Neutrophil (primary cell): ENCODE data around the gene CLSTN2.

Experiments
- H3K27ac ChIP-seq: fragments of 200-600 bp; sonication (generic); 2 replicates; pipeline ENCODE4 v1.5.1; 2016; ENCODE audit warnings: mild to moderate bottlenecking, moderate library complexity
- H3K27me3 ChIP-seq: fragments of 200-600 bp; sonication (generic); 2 replicates; pipeline ENCODE4 v1.6.0; 2016; ENCODE audit warnings: mild to moderate bottlenecking
- H3K36me3 ChIP-seq: fragments of 200-600 bp; sonication (generic); 2 replicates; pipeline ENCODE4 v1.5.1; 2017
- H3K4me1 ChIP-seq, 2 experiments: fragments of 200-600 bp in 1 of 2; sonication (generic) in 1 of 2; 1 replicate in 1 of 2; 2 replicates in 1 of 2; pipeline versions ENCODE4 v1.5.1 to v1.6.1; 2013 to 2016; ENCODE audit warnings: low read depth in 1 of 2, low read length in 1 of 2, mild to moderate bottlenecking in 1 of 2, moderate library complexity in 1 of 2; ENCODE audit not compliant: control insufficient read depth in 1 of 2, insufficient read depth in 1 of 2
- H3K4me3 ChIP-seq, 2 experiments: fragments of 200-600 bp in 1 of 2; sonication (generic) in 1 of 2; 1 replicate in 1 of 2; 2 replicates in 1 of 2; pipeline ENCODE4 v1.5.1; 2013 to 2016; ENCODE audit warnings: low read depth in 1 of 2, low read length in 1 of 2, mild to moderate bottlenecking in 1 of 2, moderate library complexity in 1 of 2
- H3K9me3 ChIP-seq: fragments of 200-600 bp; sonication (generic); 2 replicates; pipeline ENCODE4 v1.5.1; 2016
- TF ChIP-seq, protein P1 (sequence below): fragments of 200-600 bp; sonication (generic); IDR thresholded peaks from 2 replicates; pipeline ENCODE4 v1.5.1; 2016; ENCODE audit warnings: antibody characterized with exemption

The CLSTN2 gene

DNA sequence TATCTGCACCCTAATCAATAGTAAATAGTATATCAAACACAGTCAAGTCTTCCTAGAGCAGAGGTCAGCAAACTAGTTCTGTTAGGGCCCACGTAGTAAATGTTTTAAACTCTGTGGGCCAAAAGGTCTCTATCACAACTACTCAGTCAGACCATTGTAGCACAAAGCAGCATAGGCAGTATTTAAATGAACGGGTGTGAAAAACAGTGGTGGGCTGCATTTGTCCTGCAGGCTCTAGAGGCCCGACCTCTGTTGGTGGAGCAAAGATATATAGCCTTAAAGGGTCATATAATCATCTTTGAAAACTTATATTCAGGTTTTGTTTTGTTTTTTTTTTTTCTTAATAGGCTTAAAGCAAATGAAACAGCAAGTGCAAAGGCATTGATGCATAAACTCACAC is 416.5 kb downstream of the CLSTN2 start:
- TF ChIP-seq, protein P1, sequence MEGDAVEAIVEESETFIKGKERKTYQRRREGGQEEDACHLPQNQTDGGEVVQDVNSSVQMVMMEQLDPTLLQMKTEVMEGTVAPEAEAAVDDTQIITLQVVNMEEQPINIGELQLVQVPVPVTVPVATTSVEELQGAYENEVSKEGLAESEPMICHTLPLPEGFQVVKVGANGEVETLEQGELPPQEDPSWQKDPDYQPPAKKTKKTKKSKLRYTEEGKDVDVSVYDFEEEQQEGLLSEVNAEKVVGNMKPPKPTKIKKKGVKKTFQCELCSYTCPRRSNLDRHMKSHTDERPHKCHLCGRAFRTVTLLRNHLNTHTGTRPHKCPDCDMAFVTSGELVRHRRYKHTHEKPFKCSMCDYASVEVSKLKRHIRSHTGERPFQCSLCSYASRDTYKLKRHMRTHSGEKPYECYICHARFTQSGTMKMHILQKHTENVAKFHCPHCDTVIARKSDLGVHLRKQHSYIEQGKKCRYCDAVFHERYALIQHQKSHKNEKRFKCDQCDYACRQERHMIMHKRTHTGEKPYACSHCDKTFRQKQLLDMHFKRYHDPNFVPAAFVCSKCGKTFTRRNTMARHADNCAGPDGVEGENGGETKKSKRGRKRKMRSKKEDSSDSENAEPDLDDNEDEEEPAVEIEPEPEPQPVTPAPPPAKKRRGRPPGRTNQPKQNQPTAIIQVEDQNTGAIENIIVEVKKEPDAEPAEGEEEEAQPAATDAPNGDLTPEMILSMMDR: no peak
- Histone ChIP-seq H3K4me1 (no peaks in the 10 kb centered on the region), H3K4me3 (no peak overlapping the region), H3K9me3 (no peaks in the 10 kb centered on the region), H3K36me3 (no peaks in the 10 kb centered on the region), H3K27ac (no peak overlapping the region), H3K27me3 (no peaks in the 10 kb centered on the region)

DNA sequence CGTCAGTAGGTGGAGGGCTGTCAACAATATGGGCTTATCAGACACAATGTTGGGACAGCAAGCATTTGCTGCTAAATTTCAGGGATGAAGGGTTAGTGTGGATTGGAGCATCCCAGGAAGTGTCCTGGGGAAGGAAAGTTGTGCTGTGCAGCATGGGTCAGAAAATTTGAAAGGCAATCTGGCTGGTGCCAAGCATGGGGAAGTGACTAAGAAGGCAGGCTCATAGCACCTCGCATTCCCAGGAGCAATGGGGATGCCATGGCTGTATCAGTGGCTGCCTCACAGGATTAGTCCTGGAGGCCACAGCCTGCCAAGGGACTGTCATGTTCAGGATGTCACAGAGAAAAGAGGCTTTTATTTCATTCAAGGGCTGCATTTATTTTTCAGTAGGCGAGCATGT is 420.5 kb downstream of the CLSTN2 start:
- no peaks in the 10 kb centered on the region for H3K36me3 ChIP-seq
- H3K27me3 ChIP-seq: no peaks in the 10 kb centered on the region
- no peaks in the 10 kb centered on the region for H3K4me1 ChIP-seq
- no peak overlapping the region for H3K27ac ChIP-seq
- H3K9me3 ChIP-seq: no peaks in the 10 kb centered on the region
- TF ChIP-seq, protein P1: no peak
- no peak overlapping the region for H3K4me3 ChIP-seq

DNA sequence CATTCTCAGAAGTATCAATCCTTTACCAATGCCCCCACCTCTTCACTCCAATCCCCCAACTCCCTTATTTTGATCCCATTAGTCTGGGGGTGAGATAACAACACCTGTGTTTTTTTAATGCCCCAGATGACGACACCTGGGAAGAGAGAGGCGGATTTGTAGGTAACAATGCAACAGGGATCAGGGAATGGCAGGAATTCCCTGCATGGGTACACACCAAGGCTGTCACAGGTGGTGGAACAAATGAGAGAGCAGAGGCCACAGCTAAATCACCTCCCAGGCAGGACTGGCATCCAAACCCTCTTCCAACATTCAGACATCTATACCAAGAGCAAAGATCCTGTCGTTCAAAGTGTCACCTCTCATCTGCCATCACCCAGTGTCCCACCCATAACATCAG is 423.7 kb downstream of the CLSTN2 start:
- TF ChIP-seq, protein P1: no peak
- Histone ChIP-seq H3K4me3 (no peak overlapping the region), H3K9me3 (no peaks in the 10 kb centered on the region), H3K36me3 (no peaks in the 10 kb centered on the region), H3K27ac (no peak overlapping the region), H3K27me3 (no peaks in the 10 kb centered on the region), H3K4me1 (no peaks in the 10 kb centered on the region)

DNA sequence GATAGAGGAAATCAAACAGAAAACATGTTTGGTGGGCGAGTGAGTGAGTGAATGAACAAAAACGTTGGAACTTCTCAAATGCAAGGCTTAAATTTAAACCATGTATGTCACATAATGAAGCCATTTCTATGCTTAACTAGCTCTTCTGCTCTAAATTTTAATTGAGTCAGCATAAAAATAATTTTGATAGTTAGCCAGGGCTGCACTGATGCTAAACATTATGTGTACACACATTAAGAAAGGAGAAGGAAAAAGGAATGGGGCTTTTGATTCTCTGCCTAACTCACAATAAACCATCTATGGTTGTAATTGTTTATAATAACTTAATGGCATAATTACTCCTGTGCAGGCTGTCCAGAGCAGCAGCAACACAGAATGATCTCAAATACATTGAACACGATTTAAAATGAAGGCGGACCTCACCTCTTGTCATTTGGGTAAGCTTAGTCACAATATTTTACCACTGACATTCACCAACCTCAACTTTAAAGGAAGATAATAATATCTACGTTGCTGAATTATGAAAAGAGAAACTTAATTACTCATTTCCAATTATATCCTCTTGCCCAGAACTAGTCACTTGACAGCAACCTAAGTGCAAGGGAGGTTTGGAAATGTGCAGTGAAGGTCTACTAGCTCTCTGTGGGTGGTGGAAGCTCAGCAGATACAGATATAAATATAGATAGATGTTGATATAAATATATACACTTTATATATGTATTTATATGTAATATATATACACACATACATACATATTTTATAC is 424.4 kb downstream of the CLSTN2 start:
- Histone ChIP-seq H3K4me1 (no peaks in the 10 kb centered on the region), H3K27me3 (no peaks in the 10 kb centered on the region), H3K9me3 (no peaks in the 10 kb centered on the region), H3K36me3 (no peaks in the 10 kb centered on the region), H3K27ac (no peak overlapping the region), H3K4me3 (no peak overlapping the region)
- TF ChIP-seq, protein P1: no peak

DNA sequence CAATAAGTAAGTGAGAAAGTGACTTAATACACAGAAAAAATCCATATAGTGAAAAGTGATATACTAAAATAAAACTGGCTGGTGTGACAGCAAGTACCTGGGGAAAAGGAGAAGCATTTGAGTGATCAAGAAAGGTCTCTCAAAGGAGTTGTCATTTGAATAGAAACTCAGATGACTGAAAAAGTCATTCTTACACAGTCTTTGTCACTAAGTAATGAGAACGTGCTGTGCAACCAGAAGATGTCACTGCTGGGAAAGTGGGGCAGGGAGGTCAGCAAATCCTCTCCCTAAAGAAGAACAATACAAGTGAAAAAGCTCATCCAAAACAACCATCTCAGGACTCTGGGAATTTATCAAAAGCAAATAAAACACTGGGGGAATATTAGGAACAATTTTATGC is 425.3 kb downstream of the CLSTN2 start:
- H3K27ac ChIP-seq: no peak overlapping the region
- no peak overlapping the region for H3K4me3 ChIP-seq
- TF ChIP-seq, protein P1: no peak
- no peaks in the 10 kb centered on the region for H3K36me3 ChIP-seq
- no peaks in the 10 kb centered on the region for H3K4me1 ChIP-seq
- no peaks in the 10 kb centered on the region for H3K27me3 ChIP-seq
- no peaks in the 10 kb centered on the region for H3K9me3 ChIP-seq
